ENCODE data around the gene IGDCC3. TPM values are rescaled to one million over a fixed set of nuclear protein-coding genes. Genes with fewer than 3 reads are reported as not detected.

IGDCC3 gene
- total and polyA plus RNA-seq, 2 donors (not counting 1 experiment from before 2014, with no cell fraction given), result not detected

GRCh38 chr15:65326818-65327217 lies 51.0 kb downstream of the IGDCC3 start:
- Histone ChIP-seq H3K9me3 (ENCODE audit: control extremely low read depth in 1 of 3, control insufficient read depth in 2 of 3, insufficient read depth in 1 of 3, low read length in 2 of 3) (peaks cover 0 to 12% (median 0%) of the 10 kb centered on the region in 3 donors), H3K27me3 (replicated peaks in 1 of 4; ENCODE audit: control extremely low read depth in 1 of 4, control insufficient read depth in 3 of 4, insufficient read depth in 4 of 4, low read length in 3 of 4) (peaks cover 0 to 12% (median 2%) of the 10 kb centered on the region in 4 experiments), H3K27ac (ENCODE audit: low read length in 2 of 2) (no peak overlapping the region), H3K4me3 (ENCODE audit: control extremely low read depth in 1 of 5, extremely low read depth in 1 of 5, insufficient read depth in 1 of 5, low read depth in 2 of 5, low read length in 4 of 5) (no peak overlapping the region), H4K20me1 (ENCODE audit: control insufficient read depth, insufficient read depth, low read length, poor library complexity, severe bottlenecking) (no peaks in the 10 kb centered on the region), H3K9ac (ENCODE audit: low read length) (no peak overlapping the region), H3K36me3 (replicated peaks in 1 of 2; ENCODE audit: control extremely low read depth in 1 of 2, control insufficient read depth in 1 of 2, extremely low read depth in 1 of 2, insufficient read depth in 2 of 2, low read length in 1 of 2) (no peaks in the 10 kb centered on the region), H3K4me1 (ENCODE audit: control insufficient read depth in 2 of 2, insufficient read depth in 2 of 2, low read length in 2 of 2) (peaks cover 0 to 8% of the 10 kb centered on the region in 2 donors), H3K79me2 (ENCODE audit: control insufficient read depth, insufficient read depth, low read length) (no peaks in the 10 kb centered on the region), H3K4me2 (replicated peaks; ENCODE audit: low read depth, low read length, poor library complexity, severe bottlenecking) (no peak overlapping the region), H2AFZ (ENCODE audit: insufficient read depth, low read depth, low read length, poor library complexity, severe bottlenecking) (no peak overlapping the region)
- TF ChIP-seq EZH2 (IDR thresholded peaks at IDR 0.05; ENCODE audit: borderline replicate concordance, insufficient read depth, low read depth, low read length, poor library complexity, severe bottlenecking) (no peak), CTCF (IDR thresholded peaks at IDR 0.05) (no peak)
- intact Hi-C loops (cut with micrococcal nuclease), result no loop called here
- Mint-ChIP-seq H3K4me1 (peaks cover 5% of the 10 kb centered on the region), H3K27me3 (peaks cover 12% of the 10 kb centered on the region), H3K9me3 (ENCODE audit: insufficient read depth) (no peaks in the 10 kb centered on the region), H3K4me3 (no peak overlapping the region), H3K27ac (no peak overlapping the region)
- CTCF ChIA-PET, result interaction anchor here (0.9 to 1.1 kb wide), 2 partner anchors 11 to 59 kb away, joined by 3 read pairs; no protein-coding TSS in a partner anchor
- DNase-seq (no peak), ATAC-seq (ENCODE audit: low read depth) (no peak)
- WGBS (ENCODE audit: insufficient coverage), result 80% methylated on average over 1 of the region's 2 CpGs
- POLR2A ChIA-PET, result interaction anchor here (0.6 kb wide), 1 partner anchor 1246 kb away, joined by 4 read pairs; no protein-coding TSS in a partner anchor

GRCh38 chr15:65326117-65326526 lies 51.7 kb downstream of the IGDCC3 start:
- H3K79me2 ChIP-seq (ENCODE audit: control insufficient read depth, insufficient read depth, low read length), result no peaks in the 10 kb centered on the region
- 15% methylated on average over 12 of the region's 12 CpGs for WGBS (ENCODE audit: insufficient coverage)
- Mint-ChIP-seq H3K9me3 (ENCODE audit: insufficient read depth) (no peaks in the 10 kb centered on the region), H3K4me1 (peaks cover 5% of the 10 kb centered on the region), H3K4me3 (no peak overlapping the region), H3K27me3 (peaks cover 13% of the 10 kb centered on the region), H3K27ac (no peak overlapping the region)
- H3K27ac ChIP-seq (ENCODE audit: low read length in 2 of 2), result no peak overlapping the region
- no peak for TF ChIP-seq EZH2 (IDR thresholded peaks at IDR 0.05; ENCODE audit: borderline replicate concordance, insufficient read depth, low read depth, low read length, poor library complexity, severe bottlenecking)
- TF ChIP-seq CTCF (IDR thresholded peaks at IDR 0.05), result no peak
- H3K4me1 ChIP-seq (ENCODE audit: control insufficient read depth in 2 of 2, insufficient read depth in 2 of 2, low read length in 2 of 2), result peaks cover 0 to 8% of the 10 kb centered on the region in 2 donors
- ChIA-PET CTCF (no interaction called here), POLR2A (interaction anchor here (0.6 kb wide), 1 partner anchor 1246 kb away, joined by 4 read pairs; no protein-coding TSS in a partner anchor)
- peaks cover 0 to 12% (median 0%) of the 10 kb centered on the region in 3 donors for H3K9me3 ChIP-seq (ENCODE audit: control extremely low read depth in 1 of 3, control insufficient read depth in 2 of 3, insufficient read depth in 1 of 3, low read length in 2 of 3)
- no peaks in the 10 kb centered on the region for H4K20me1 ChIP-seq (ENCODE audit: control insufficient read depth, insufficient read depth, low read length, poor library complexity, severe bottlenecking)
- H3K36me3 ChIP-seq (replicated peaks in 1 of 2; ENCODE audit: control extremely low read depth in 1 of 2, control insufficient read depth in 1 of 2, extremely low read depth in 1 of 2, insufficient read depth in 2 of 2, low read length in 1 of 2), result no peaks in the 10 kb centered on the region
- DNase-seq (no peak), ATAC-seq (ENCODE audit: low read depth) (no peak)
- intact Hi-C loops (cut with micrococcal nuclease), result no loop called here
- H3K9ac ChIP-seq (ENCODE audit: low read length), result no peak overlapping the region
- H3K27me3 ChIP-seq (replicated peaks in 1 of 4; ENCODE audit: control extremely low read depth in 1 of 4, control insufficient read depth in 3 of 4, insufficient read depth in 4 of 4, low read length in 3 of 4), result peaks cover 0 to 10% (median 2%) of the 10 kb centered on the region in 4 experiments
- H3K4me3 ChIP-seq (ENCODE audit: control extremely low read depth in 1 of 5, extremely low read depth in 1 of 5, insufficient read depth in 1 of 5, low read depth in 2 of 5, low read length in 4 of 5), result no peak overlapping the region
- no peak overlapping the region for H2AFZ ChIP-seq (ENCODE audit: insufficient read depth, low read depth, low read length, poor library complexity, severe bottlenecking)
- no peak overlapping the region for H3K4me2 ChIP-seq (replicated peaks; ENCODE audit: low read depth, low read length, poor library complexity, severe bottlenecking)
